NCI-H510A treated with DMSO at 0.1 percent for 48 hours (cell line): ENCODE measurements around the gene IL18R1.

Experiments used
- DNase-seq: peaks from one replicate; lab custom pipeline; 2025; lab: John Stamatoyannopoulos, UW

IL18R1 gene

GRCh38 chr2:102387763-102388546 is 32.4 kb downstream of the IL18R1 start:
- DNase-seq = no peak

GRCh38 chr2:102391565-102391964 is 36.0 kb downstream of the IL18R1 start:
- DNase-seq = no peak

- no peak for DNase-seq
Observed at GRCh38 chr2:102392096-102392495, 36.5 kb downstream of the IL18R1 start.

- no peak for DNase-seq
Observed at GRCh38 chr2:102392942-102393341, 37.3 kb downstream of the IL18R1 start.

GRCh38 chr2:102396012-102396411 is 40.4 kb downstream of the IL18R1 start:
- no peak for DNase-seq

- no peak for DNase-seq
Observed at GRCh38 chr2:102397209-102397608, 41.6 kb downstream of the IL18R1 start.

- no peak for DNase-seq
Observed at GRCh38 chr2:102399499-102400141, 44.0 kb downstream of the IL18R1 start.

- DNase-seq = no peak
Observed at GRCh38 chr2:102401456-102401855, 45.9 kb downstream of the IL18R1 start.

GRCh38 chr2:102401865-102402264 is 46.3 kb downstream of the IL18R1 start:
- no peak for DNase-seq

GRCh38 chr2:102410952-102411351 is 55.4 kb downstream of the IL18R1 start:
- DNase-seq = no peak

- DNase-seq = no peak
Observed at GRCh38 chr2:102412199-102412598, 56.6 kb downstream of the IL18R1 start.

- DNase-seq = no peak
Observed at GRCh38 chr2:102417946-102418345, 62.4 kb downstream of the IL18R1 start.

GRCh38 chr2:102418421-102418961 is 62.9 kb downstream of the IL18R1 start:
- DNase-seq = no peak

GRCh38 chr2:102420290-102420689 is 64.7 kb downstream of the IL18R1 start:
- no peak for DNase-seq

GRCh38 chr2:102421890-102422759 is 66.5 kb downstream of the IL18R1 start:
- DNase-seq = no peak

GRCh38 chr2:102422910-102423309 is 67.3 kb downstream of the IL18R1 start, which contains the start of gene IL18RAP:
TSS of gene IL18RAP (plus strand) at chr2:102423160. CDS start at chr2:102423278, 118 bp downstream.
- DNase-seq = no peak

GRCh38 chr2:102423368-102423767 is 67.8 kb downstream of the IL18R1 start:
- no peak for DNase-seq

GRCh38 chr2:102424754-102425153 is 69.2 kb downstream of the IL18R1 start:
- DNase-seq = no peak

GRCh38 chr2:102425441-102426132 is 70.0 kb downstream of the IL18R1 start:
- no peak for DNase-seq

GRCh38 chr2:102427249-102427648 is 71.7 kb downstream of the IL18R1 start:
- DNase-seq = no peak

GRCh38 chr2:102428573-102428972 is 73.0 kb downstream of the IL18R1 start:
- no peak for DNase-seq

GRCh38 chr2:102432386-102432785 is 76.8 kb downstream of the IL18R1 start:
- no peak for DNase-seq
